Measurements from ENCODE around the gene RAB35. TPM values are rescaled to one million over a fixed set of nuclear protein-coding genes. Genes with fewer than 3 reads are reported as not detected.

RAB35 gene
- total and polyA plus RNA-seq, 11 donors: 15.4 to 46.2 (median 26.4) TPM

DNA sequence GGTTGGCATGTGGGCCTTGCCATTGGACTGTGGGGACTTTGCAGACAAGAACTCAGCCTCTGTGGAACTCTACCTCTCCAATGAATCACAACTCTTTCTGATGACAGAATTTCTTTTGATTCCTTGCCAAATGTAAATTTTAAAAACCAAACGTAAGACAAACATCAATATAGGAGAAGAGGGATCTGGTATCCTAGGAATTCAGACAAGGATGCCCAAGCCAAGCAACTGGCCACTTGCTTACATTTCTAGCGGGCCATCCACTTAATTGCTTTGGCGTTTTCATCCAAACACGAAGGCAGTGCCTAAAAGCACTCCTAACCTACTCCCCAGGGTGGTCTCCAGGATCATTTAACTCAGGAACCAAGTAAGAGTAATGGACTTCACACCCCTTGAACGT, 23.4 kb upstream of the RAB35 start:
- H3K4me3 ChIP-seq: no peak overlapping the region
- no peaks in the 10 kb centered on the region for H3K9me3 ChIP-seq
- intact Hi-C loops (cut with DNase I): no loop called here
- no peaks in the 10 kb centered on the region for H3K27me3 ChIP-seq
- TF ChIP-seq POLR2A (IDR thresholded peaks at IDR 0.05) (no peak), CTCF (IDR thresholded peaks at IDR 0.05) (no peak)
- WGBS, 4 donors: 82 to 89% (median 85%) methylated on average over 5 of the region's 5 CpGs
- peaks cover 3 to 100% (median 100%) of the 10 kb centered on the region in 9 donors for H3K36me3 ChIP-seq
- no peak for ATAC-seq
- peaks cover 0 to 3% (median 0%) of the 10 kb centered on the region in 12 donors for H3K4me1 ChIP-seq
- DNase-seq: no peak
- no peak overlapping the region for H3K27ac ChIP-seq

DNA sequence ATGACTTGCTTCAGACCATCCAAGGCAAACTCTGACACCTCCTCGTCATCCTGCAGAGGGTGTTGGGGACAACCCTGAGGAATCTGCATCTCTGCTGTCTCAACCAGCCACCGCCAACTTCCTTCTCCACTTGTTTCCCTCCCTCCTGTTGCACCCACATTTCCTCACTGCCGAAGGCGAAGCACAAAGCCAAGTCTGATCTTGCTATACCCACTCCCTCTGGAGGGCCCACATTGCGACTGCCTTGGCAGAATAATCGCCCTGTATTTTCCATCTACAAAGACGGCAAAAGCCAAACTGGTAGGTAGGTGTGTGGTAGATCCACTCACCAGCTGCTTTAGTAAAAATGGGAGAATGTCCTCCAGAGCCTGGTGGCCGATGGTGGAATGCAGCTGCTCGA, 21.8 kb upstream of the RAB35 start:
- H3K4me3 ChIP-seq: no peak overlapping the region
- no peak for TF ChIP-seq POLR2A (IDR thresholded peaks at IDR 0.05)
- no peak for TF ChIP-seq CTCF (IDR thresholded peaks at IDR 0.05)
- H3K9me3 ChIP-seq: no peaks in the 10 kb centered on the region
- H3K27me3 ChIP-seq: no peaks in the 10 kb centered on the region
- peaks cover 8 to 100% (median 100%) of the 10 kb centered on the region in 9 donors for H3K36me3 ChIP-seq
- H3K27ac ChIP-seq: no peak overlapping the region
- 90 to 94% (median 92%) methylated on average over 9 of the region's 9 CpGs for WGBS, 4 donors
- DNase-seq (no peak), ATAC-seq (no peak)
- intact Hi-C loops (cut with DNase I): no loop called here
- peaks cover 0 to 3% (median 0%) of the 10 kb centered on the region in 12 donors for H3K4me1 ChIP-seq

- TF ChIP-seq CTCF (IDR thresholded peaks at IDR 0.05) (no peak), POLR2A (IDR thresholded peaks at IDR 0.05) (no peak)
- Histone ChIP-seq H3K4me1 (peaks cover 0 to 8% (median 3%) of the 10 kb centered on the region in 12 donors), H3K4me3 (no peak overlapping the region), H3K36me3 (peaks cover 8 to 100% (median 100%) of the 10 kb centered on the region in 9 donors), H3K27me3 (no peaks in the 10 kb centered on the region), H3K27ac (no peak overlapping the region), H3K9me3 (no peaks in the 10 kb centered on the region)
- intact Hi-C loops (cut with DNase I): no loop called here
- ATAC-seq (no peak), DNase-seq (no peak)
- WGBS, 4 donors: 72 to 81% (median 78%) methylated on average over 9 to 11 of the region's 11 CpGs
Observed at GRCh38 chr12:120137833-120138232, 21.3 kb upstream of the RAB35 start.

DNA sequence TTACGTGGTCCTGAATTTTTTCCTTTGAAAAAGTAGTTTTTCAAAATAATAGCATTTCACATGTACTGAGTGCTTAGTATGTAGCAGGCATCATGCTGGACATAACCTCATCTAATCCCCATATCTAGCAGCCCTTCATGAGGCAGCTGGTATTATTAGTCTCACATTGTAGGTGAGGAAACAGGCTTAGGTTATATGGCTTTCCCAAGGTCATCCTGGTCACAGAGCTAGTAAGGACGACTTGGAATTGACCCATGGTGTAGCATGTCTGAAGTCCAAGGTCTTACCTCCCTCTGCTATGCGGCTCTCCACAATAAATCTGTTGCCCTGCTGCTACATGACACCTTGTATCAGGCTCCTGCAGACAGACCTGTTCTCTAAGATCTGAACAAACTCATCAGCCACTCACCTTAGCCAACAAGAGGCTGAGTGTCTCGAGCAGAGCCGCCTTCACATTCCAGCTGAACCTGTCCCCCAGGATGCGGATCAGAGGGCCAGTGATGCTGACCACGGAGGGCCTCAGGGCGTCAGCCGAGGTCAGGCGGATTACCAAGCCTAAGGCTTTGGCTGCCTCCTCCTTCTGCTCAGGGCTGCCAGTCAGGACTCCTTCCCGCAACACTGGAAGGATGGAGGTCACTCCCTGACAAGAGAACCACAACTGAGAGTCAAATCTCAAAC, 19.7 kb upstream of the RAB35 start:
- TF ChIP-seq CTCF (IDR thresholded peaks at IDR 0.05) (no peak), POLR2A (IDR thresholded peaks at IDR 0.05) (no peak)
- H3K36me3 ChIP-seq: peaks cover 5 to 100% (median 100%) of the 10 kb centered on the region in 9 donors
- DNase-seq (no peak), ATAC-seq (no peak)
- intact Hi-C loops (cut with DNase I): no loop called here
- no peaks in the 10 kb centered on the region for H3K27me3 ChIP-seq
- no peak overlapping the region for H3K27ac ChIP-seq
- peaks cover 0 to 18% (median 6%) of the 10 kb centered on the region in 12 donors for H3K4me1 ChIP-seq
- WGBS, 4 donors: 78 to 92% (median 91%) methylated on average over 7 to 11 of the region's 11 CpGs
- H3K9me3 ChIP-seq: no peaks in the 10 kb centered on the region
- no peak overlapping the region for H3K4me3 ChIP-seq
